Measurements from ENCODE around the gene SENP1.
A peak's percentile ranks its signal among the peaks of the same experiment; 100 is the strongest.

The SENP1 gene

GRCh38 chr12:47997321-47997720 lies 108.6 kb downstream of the SENP1 start:
- Histone ChIP-seq H3K4me3 (no peak overlapping the region), H3K4me1 (peaks cover 38% of the 10 kb centered on the region), H3K36me3 (no peaks in the 10 kb centered on the region), H3K27me3 (peaks cover 51% of the 10 kb centered on the region), H3K27ac (no peak overlapping the region), H3K4me2 (no peak overlapping the region), H3K9me3 (no peaks in the 10 kb centered on the region), H3K9ac (no peak overlapping the region), H4K20me1 (peaks cover 22% of the 10 kb centered on the region)
- no peak for TF ChIP-seq Cebpa-rat (IDR thresholded peaks at IDR 0.05)

GRCh38 chr12:47995981-47996401 lies 109.9 kb downstream of the SENP1 start:
- no peak overlapping the region for H3K27ac ChIP-seq
- H3K4me1 ChIP-seq = peaks cover 34% of the 10 kb centered on the region
- H3K9me3 ChIP-seq = no peaks in the 10 kb centered on the region
- H3K9ac ChIP-seq = no peak overlapping the region
- no peak overlapping the region for H3K4me3 ChIP-seq
- TF ChIP-seq Cebpa-rat (IDR thresholded peaks at IDR 0.05) = no peak
- peaks cover 37% of the 10 kb centered on the region for H3K27me3 ChIP-seq
- peak overlapping the region; percentile 52 for H3K4me2 ChIP-seq
- H3K36me3 ChIP-seq = no peaks in the 10 kb centered on the region
- peaks cover 8% of the 10 kb centered on the region; the same call in 1 of the 2 replicates for H4K20me1 ChIP-seq

GRCh38 chr12:47993491-47993890 lies 112.4 kb downstream of the SENP1 start:
- TF ChIP-seq Cebpa-rat (IDR thresholded peaks at IDR 0.05) = no peak
- Histone ChIP-seq H4K20me1 (no peaks in the 10 kb centered on the region), H3K4me3 (no peak overlapping the region), H3K4me2 (no peak overlapping the region), H3K4me1 (peaks cover 57% of the 10 kb centered on the region), H3K36me3 (no peaks in the 10 kb centered on the region), H3K27me3 (peaks cover 12% of the 10 kb centered on the region), H3K9me3 (no peaks in the 10 kb centered on the region), H3K9ac (no peak overlapping the region), H3K27ac (no peak overlapping the region)

Measured in BLaER1 (cell line).